GM18907 (cell line): ENCODE measurements around the gene MARK4.
"Not testable (repeated sequence)": the region's sequence is repeated elsewhere in the genome, so short reads cannot be mapped to it uniquely, and the experiment has no call there.

Experiments used
- ATAC-seq: cut with Tn5 transposase; IDR thresholded peaks from one replicate; pipeline ENCODE4 v1.9.1; 2021; ENCODE audit warnings: mild to moderate bottlenecking, moderate library complexity; ENCODE audit not compliant: unreplicated experiment

The MARK4 gene

GRCh38 chr19:45334881-45335280 is 83.8 kb downstream of the MARK4 start:
- ATAC-seq = not testable (repeated sequence)

- ATAC-seq = no peak
Measured at GRCh38 chr19:45336696-45337251, 85.7 kb downstream of the MARK4 start.

- no peak for ATAC-seq
Measured at GRCh38 chr19:45339629-45340028, 88.6 kb downstream of the MARK4 start.

- no peak for ATAC-seq
Measured at GRCh38 chr19:45340232-45340898, 89.3 kb downstream of the MARK4 start, which contains the start of gene KLC3. KLC3 (plus strand) TSS chr19:45340750; CDS start chr19:45345542, 4,792 bp downstream.

- ATAC-seq = no peak
Measured at GRCh38 chr19:45340899-45341453, 89.9 kb downstream of the MARK4 start.

GRCh38 chr19:45342911-45343310 is 91.8 kb downstream of the MARK4 start:
- no peak for ATAC-seq

GRCh38 chr19:45344621-45345505 is 93.8 kb downstream of the MARK4 start:
- no peak for ATAC-seq

- no peak for ATAC-seq
Measured at GRCh38 chr19:45345506-45345860, 94.4 kb downstream of the MARK4 start.

GRCh38 chr19:45346449-45346848 is 95.4 kb downstream of the MARK4 start:
- ATAC-seq = no peak

GRCh38 chr19:45347570-45348366 is 96.7 kb downstream of the MARK4 start:
- no peak for ATAC-seq

GRCh38 chr19:45348367-45349125 is 97.5 kb downstream of the MARK4 start:
- ATAC-seq = no peak

GRCh38 chr19:45349126-45349415 is 98.0 kb downstream of the MARK4 start:
- no peak for ATAC-seq

GRCh38 chr19:45349430-45349941 is 98.4 kb downstream of the MARK4 start:
- ATAC-seq = no peak

GRCh38 chr19:45350477-45351058 is 99.5 kb downstream of the MARK4 start:
- no peak for ATAC-seq

GRCh38 chr19:45351401-45351952 is 100.4 kb downstream of the MARK4 start:
- ATAC-seq = no peak

GRCh38 chr19:45352062-45352461 is 101.0 kb downstream of the MARK4 start:
- no peak for ATAC-seq

- no peak for ATAC-seq
Measured at GRCh38 chr19:45352471-45352870, 101.4 kb downstream of the MARK4 start.

GRCh38 chr19:45352914-45353796 is 102.1 kb downstream of the MARK4 start:
- no peak for ATAC-seq
